IMR-90 (cell line): Measurements from ENCODE around the gene ADGRB3. TPM values are rescaled to one million over a fixed set of nuclear protein-coding genes. Genes with fewer than 3 reads are reported as not detected.

Source experiments
- ATAC-seq: fragments of 200-7000 bp; cut with Tn5 transposase; 2 replicates; pipeline ENCODE4 v1.9.1; 2020; ENCODE audit warnings: low read depth, mild to moderate bottlenecking, moderate library complexity
- BruUV-seq: library from RNA; stranded (reverse); fragments of 400-500 nt; replicated peaks from 2 replicates; lab custom pipeline; 2021; lab: Mats Ljungman, UMichigan
- CTCF ChIA-PET: fragments of 300-600 bp; formaldehyde crosslinking; extraction: SDS; loops from one replicate; lab custom pipeline; 2021; ENCODE audit warnings: antibody characterized with exemption; lab: Yijun Ruan, JAX
- POLR2A ChIA-PET: fragments of 300-600 bp; sonication (Branson Sonifier 250); formaldehyde crosslinking; loops from one replicate; lab custom pipeline; 2022; ENCODE audit warnings: antibody characterized with exemption; ENCODE audit not compliant: unreplicated experiment; lab: Charles Lee
- DNase-seq: peaks from one replicate; pipeline ENCODE4 v3.0.0; 2013
- H2AFZ ChIP-seq: replicated peaks from 2 replicates; pipeline ENCODE3; 2013; ENCODE audit warnings: low read length, mild to moderate bottlenecking; ENCODE audit not compliant: poor library complexity
- H2AK5ac ChIP-seq: 2 replicates; pipeline ENCODE4 v1.6.1; 2013; ENCODE audit warnings: low read depth, low read length, inconsistent platforms
- H2AK9ac ChIP-seq: replicated peaks from 2 replicates; pipeline ENCODE3; 2013; ENCODE audit warnings: mild to moderate bottlenecking, low read depth, low read length, moderate library complexity; ENCODE audit not compliant: poor library complexity
- H2BK120ac ChIP-seq: 2 replicates; pipeline ENCODE4 v1.6.1; 2013; ENCODE audit warnings: low read depth, low read length, inconsistent platforms
- H2BK15ac ChIP-seq: 3 replicates; pipeline ENCODE4 v1.6.1; 2013; ENCODE audit warnings: low read depth, low read length, inconsistent platforms
- H2BK20ac ChIP-seq: 2 replicates; pipeline ENCODE4 v1.6.1; 2013; ENCODE audit warnings: low read depth, mild to moderate bottlenecking, inconsistent platforms, low read length, moderate library complexity
- H2BK5ac ChIP-seq: 2 replicates; pipeline ENCODE4 v1.6.1; 2013; ENCODE audit warnings: mild to moderate bottlenecking, low read depth, low read length, inconsistent platforms; ENCODE audit not compliant: poor library complexity, severe bottlenecking
- H3K14ac ChIP-seq: replicated peaks from 2 replicates; pipeline ENCODE4 v1.6.1; 2013; ENCODE audit warnings: low read depth, low read length, inconsistent platforms
- H3K18ac ChIP-seq: 2 replicates; pipeline ENCODE4 v1.6.1; 2013; ENCODE audit warnings: low read depth, low read length, control low read depth
- H3K23ac ChIP-seq: 2 replicates; pipeline ENCODE4 v1.6.1; 2013; ENCODE audit warnings: low read depth, low read length, inconsistent platforms
- H3K27ac ChIP-seq: 2 replicates; pipeline ENCODE4 v1.5.1; 2013; ENCODE audit warnings: mild to moderate bottlenecking, control low read depth, low read length; ENCODE audit not compliant: insufficient read depth
- H3K27me3 ChIP-seq: 2 replicates; pipeline ENCODE4 v1.6.1; 2013; ENCODE audit warnings: low read length; ENCODE audit not compliant: control insufficient read depth, insufficient read depth
- H3K36me3 ChIP-seq: 2 replicates; pipeline ENCODE4 v1.6.1; 2013; ENCODE audit warnings: low read length, mixed read lengths; ENCODE audit not compliant: control insufficient read depth, insufficient read depth
- H3K4ac ChIP-seq: 2 replicates; pipeline ENCODE4 v1.6.1; 2013; ENCODE audit warnings: low read depth, low read length, inconsistent platforms
- H3K4me1 ChIP-seq: 2 replicates; pipeline ENCODE4 v1.6.1; 2013; ENCODE audit warnings: low read length, mixed read lengths; ENCODE audit not compliant: control insufficient read depth, insufficient read depth
- H3K4me2 ChIP-seq: 2 replicates; pipeline ENCODE4 v1.6.1; 2013; ENCODE audit warnings: low read depth, mild to moderate bottlenecking, control low read depth, low read length, moderate library complexity
- H3K4me3 ChIP-seq: 2 replicates; pipeline ENCODE4 v1.5.1; 2013; ENCODE audit warnings: low read depth, mild to moderate bottlenecking, control low read depth, low read length, moderate library complexity; ENCODE audit not compliant: insufficient read depth
- H3K56ac ChIP-seq: 2 replicates; pipeline ENCODE4 v1.6.1; 2013; ENCODE audit warnings: low read length, inconsistent platforms; ENCODE audit not compliant: insufficient read depth; ENCODE audit errors: extremely low read depth
- H3K79me1 ChIP-seq, 2 experiments: 2 replicates each; pipeline ENCODE4 v1.6.1; 2013; ENCODE audit warnings: low read length in 2 of 2, inconsistent platforms in 1 of 2, low read depth in 1 of 2
- H3K9ac ChIP-seq: 2 replicates; pipeline ENCODE4 v1.6.1; 2013; ENCODE audit warnings: low read depth, low read length, control low read depth
- H3K9me1 ChIP-seq: 2 replicates; pipeline ENCODE4 v1.6.1; 2013; ENCODE audit warnings: low read length, inconsistent platforms; ENCODE audit not compliant: insufficient read depth
- H3K9me3 ChIP-seq: 2 replicates; pipeline ENCODE4 v1.6.1; 2013; ENCODE audit warnings: low read length; ENCODE audit not compliant: control insufficient read depth, insufficient read depth
- H4K20me1 ChIP-seq: 2 replicates; pipeline ENCODE4 v1.6.1; 2013; ENCODE audit warnings: low read length, inconsistent platforms; ENCODE audit not compliant: insufficient read depth
- H4K5ac ChIP-seq: 2 replicates; pipeline ENCODE4 v1.6.1; 2013; ENCODE audit warnings: mild to moderate bottlenecking, low read depth, low read length, control low read depth
- H4K8ac ChIP-seq, 2 experiments: 2 replicates each; pipeline ENCODE4 v1.6.1; 2013; ENCODE audit warnings: low read depth in 2 of 2, low read length in 2 of 2, control low read depth in 1 of 2, inconsistent platforms in 1 of 2
- H4K91ac ChIP-seq: 2 replicates; pipeline ENCODE4 v1.6.1; 2013; ENCODE audit warnings: low read depth, low read length, inconsistent platforms; ENCODE audit not compliant: insufficient read depth
- BHLHE40 ChIP-seq: fragments of 150-350 bp; IDR thresholded peaks from 2 replicates; pipeline ENCODE4 v1.6.1; 2016; ENCODE audit warnings: mild to moderate bottlenecking, low read depth, low read length
- MAFK ChIP-seq: IDR thresholded peaks from 2 replicates; pipeline ENCODE4 v1.6.1; 2012; ENCODE audit warnings: low read depth, low read length, improper control_type of control experiment
- MAZ ChIP-seq: IDR thresholded peaks from 2 replicates; pipeline ENCODE4 v1.6.1; 2012; ENCODE audit warnings: low read depth, mild to moderate bottlenecking, low read length, improper control_type of control experiment, moderate library complexity, borderline replicate concordance
- NFE2L2 ChIP-seq: fragments of 150-350 bp; IDR thresholded peaks from 2 replicates; pipeline ENCODE4 v1.6.1; 2016; ENCODE audit warnings: low read depth, mild to moderate bottlenecking, low read length
- POLR2A ChIP-seq: IDR thresholded peaks from 2 replicates; pipeline ENCODE4 v1.6.1; 2012; ENCODE audit warnings: mild to moderate bottlenecking, low read depth, low read length
- WGBS, 2 experiments: methylation state at CpG; one replicate each; pipeline versions ENCODE4 v1.1.5 to v1.1.7; 2013; ENCODE audit warnings: missing lambda C conversion rate in 2 of 2; ENCODE audit not compliant: insufficient read length in 1 of 2; ENCODE audit errors: extremely low coverage in 2 of 2; 5-methylcytosine and 5-hydroxymethylcytosine counted together
- dilution Hi-C: fragments of 300-500 bp; cut with HindIII; formaldehyde crosslinking; loops from one replicate; pipeline ENCODE4 v1.14.3; 2018; ENCODE audit warnings: low sequenced_read_pairs; ENCODE audit not compliant: unreplicated experiment
- in situ Hi-C: fragments of 300-500 bp; cut with MboI; formaldehyde crosslinking; loops from 3 replicates; pipeline ENCODE4 v1.14.3; 2019; ENCODE audit warnings: low sequenced_read_pairs, inconsistent platforms, mixed read lengths
- intact Hi-C: fragments of 100-400 bp; cut with micrococcal nuclease; formaldehyde crosslinking; loops from 2 replicates; pipeline ENCODE4 v1.10.0; 2022
- polyA plus RNA-seq, 3 experiments: library from polyadenylated mRNA; depleted of rRNA; stranded (reverse); fragments of >200 nt; gene quantifications; 2 replicates each; pipeline ENCODE4 v1.2.3, GENCODE V29; 2012; ENCODE audit warnings: low replicate concordance in 1 of 3
- total RNA-seq: library from RNA; depleted of rRNA; stranded (reverse); fragments of >200 nt; gene quantifications from 2 replicates; pipeline ENCODE4 v1.2.3, GENCODE V29; 2012
- TF ChIP-seq, protein P1 (sequence below): fragments of 150-350 bp; IDR thresholded peaks from 2 replicates; pipeline ENCODE4 v1.6.1; 2017; ENCODE audit warnings: mild to moderate bottlenecking, antibody characterized with exemption, low read length, low read depth
- TF ChIP-seq, protein P2 (sequence below): conservative IDR thresholded peaks from 2 replicates; pipeline ENCODE4 v1.5.1; 2012; ENCODE audit warnings: mild to moderate bottlenecking, low read depth, low read length, improper control_type of control experiment

The ADGRB3 gene
- total and polyA plus RNA-seq, 2 of the 4 experiments (the other 2 are of a cell fraction): not detected

GRCh38 chr6:68597642-68598041 is 37.4 kb upstream of the ADGRB3 start:
- no peak overlapping the region for H3K4me2 ChIP-seq
- no peaks in the 10 kb centered on the region for H3K4me1 ChIP-seq
- no peaks in the 10 kb centered on the region for H3K27me3 ChIP-seq
- no peak overlapping the region for H3K23ac ChIP-seq
- no peaks in the 10 kb centered on the region for H4K20me1 ChIP-seq
- H2BK20ac ChIP-seq: no peak overlapping the region
- ATAC-seq: no peak
- no CpG with 5 or more reads among the region's 3 CpGs for WGBS, 2 experiments
- no peak overlapping the region for H3K56ac ChIP-seq
- H3K4ac ChIP-seq: no peak overlapping the region
- H3K27ac ChIP-seq: no peak overlapping the region
- H3K36me3 ChIP-seq: no peaks in the 10 kb centered on the region
- peaks cover 2% of the 10 kb centered on the region; the same call in 1 of the 2 replicates for H3K9me3 ChIP-seq
- H2AK9ac ChIP-seq: no peak overlapping the region
- no peak overlapping the region for H4K8ac ChIP-seq
- intact Hi-C loops (no loop called here), dilution Hi-C loops (no loop called here), in situ Hi-C loops (no loop called here)
- H3K9me1 ChIP-seq: no peaks in the 10 kb centered on the region
- no peak overlapping the region for H3K14ac ChIP-seq
- no peak overlapping the region for H3K18ac ChIP-seq
- no peak for DNase-seq
- no peak overlapping the region for H2BK15ac ChIP-seq
- H2BK5ac ChIP-seq: no peak overlapping the region
- H2AK5ac ChIP-seq: no peak overlapping the region
- H2AFZ ChIP-seq: no peak overlapping the region
- no peak overlapping the region for H3K4me3 ChIP-seq
- H3K9ac ChIP-seq: no peak overlapping the region
- no peak overlapping the region for H2BK120ac ChIP-seq
- H4K5ac ChIP-seq: no peak overlapping the region
- ChIA-PET POLR2A (no interaction called here), CTCF (no interaction called here)
- BruUV-seq: no TSS peak
- TF ChIP-seq BHLHE40: no peak
- TF ChIP-seq, protein P1, sequence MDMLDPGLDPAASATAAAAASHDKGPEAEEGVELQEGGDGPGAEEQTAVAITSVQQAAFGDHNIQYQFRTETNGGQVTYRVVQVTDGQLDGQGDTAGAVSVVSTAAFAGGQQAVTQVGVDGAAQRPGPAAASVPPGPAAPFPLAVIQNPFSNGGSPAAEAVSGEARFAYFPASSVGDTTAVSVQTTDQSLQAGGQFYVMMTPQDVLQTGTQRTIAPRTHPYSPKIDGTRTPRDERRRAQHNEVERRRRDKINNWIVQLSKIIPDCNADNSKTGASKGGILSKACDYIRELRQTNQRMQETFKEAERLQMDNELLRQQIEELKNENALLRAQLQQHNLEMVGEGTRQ: no peak
- peak; percentile 50; the same call in 1 of the 2 replicates for TF ChIP-seq MAFK
- TF ChIP-seq POLR2A: no peak
- no peak for TF ChIP-seq MAZ
- TF ChIP-seq NFE2L2: no peak
- TF ChIP-seq, protein P2, sequence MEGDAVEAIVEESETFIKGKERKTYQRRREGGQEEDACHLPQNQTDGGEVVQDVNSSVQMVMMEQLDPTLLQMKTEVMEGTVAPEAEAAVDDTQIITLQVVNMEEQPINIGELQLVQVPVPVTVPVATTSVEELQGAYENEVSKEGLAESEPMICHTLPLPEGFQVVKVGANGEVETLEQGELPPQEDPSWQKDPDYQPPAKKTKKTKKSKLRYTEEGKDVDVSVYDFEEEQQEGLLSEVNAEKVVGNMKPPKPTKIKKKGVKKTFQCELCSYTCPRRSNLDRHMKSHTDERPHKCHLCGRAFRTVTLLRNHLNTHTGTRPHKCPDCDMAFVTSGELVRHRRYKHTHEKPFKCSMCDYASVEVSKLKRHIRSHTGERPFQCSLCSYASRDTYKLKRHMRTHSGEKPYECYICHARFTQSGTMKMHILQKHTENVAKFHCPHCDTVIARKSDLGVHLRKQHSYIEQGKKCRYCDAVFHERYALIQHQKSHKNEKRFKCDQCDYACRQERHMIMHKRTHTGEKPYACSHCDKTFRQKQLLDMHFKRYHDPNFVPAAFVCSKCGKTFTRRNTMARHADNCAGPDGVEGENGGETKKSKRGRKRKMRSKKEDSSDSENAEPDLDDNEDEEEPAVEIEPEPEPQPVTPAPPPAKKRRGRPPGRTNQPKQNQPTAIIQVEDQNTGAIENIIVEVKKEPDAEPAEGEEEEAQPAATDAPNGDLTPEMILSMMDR: no peak
- no peak overlapping the region for H4K91ac ChIP-seq
- no peaks in the 10 kb centered on the region for H3K79me1 ChIP-seq
